ENCODE measurements around the gene ZNF593OS.

Gene ZNF593OS

GRCh38 chr1:26171084-26172072, at the start of gene ZNF593OS:
ZNF593OS (minus strand) TSS chr1:26171832; CDS start chr1:26171661, 171 bp downstream.
- DNase-seq (ENCODE audit: low read depth) = no peak

GRCh38 chr1:26221094-26221493, 49.5 kb upstream of the ZNF593OS start:
- DNase-seq (ENCODE audit: low read depth) = no peak

- DNase-seq (ENCODE audit: low read depth) = no peak
Measured at GRCh38 chr1:26220199-26220912, 48.7 kb upstream of the ZNF593OS start.

- no peak for DNase-seq (ENCODE audit: low read depth)
Measured at GRCh38 chr1:26218906-26219494, 47.4 kb upstream of the ZNF593OS start.

GRCh38 chr1:26215246-26215645, 43.6 kb upstream of the ZNF593OS start:
- no peak for DNase-seq (ENCODE audit: low read depth)

- DNase-seq (ENCODE audit: low read depth) = no peak
Measured at GRCh38 chr1:26213335-26213905, 41.8 kb upstream of the ZNF593OS start.

- DNase-seq (ENCODE audit: low read depth) = no peak
Measured at GRCh38 chr1:26212726-26213125, 41.1 kb upstream of the ZNF593OS start.

- no peak for DNase-seq (ENCODE audit: low read depth)
Measured at GRCh38 chr1:26210147-26210870, 38.7 kb upstream of the ZNF593OS start.

GRCh38 chr1:26203642-26204318, 32.1 kb upstream of the ZNF593OS start:
- DNase-seq (ENCODE audit: low read depth) = no peak

GRCh38 chr1:26200413-26200812, 28.8 kb upstream of the ZNF593OS start:
- DNase-seq (ENCODE audit: low read depth) = no peak

GRCh38 chr1:26197813-26198212, 26.2 kb upstream of the ZNF593OS start:
- DNase-seq (ENCODE audit: low read depth) = no peak

- no peak for DNase-seq (ENCODE audit: low read depth)
Measured at GRCh38 chr1:26197301-26197700, 25.7 kb upstream of the ZNF593OS start.

- DNase-seq (ENCODE audit: low read depth) = no peak
Measured at GRCh38 chr1:26195805-26196204, 24.2 kb upstream of the ZNF593OS start.

GRCh38 chr1:26191739-26192138, 20.1 kb upstream of the ZNF593OS start:
- peak; percentile 15 for DNase-seq (ENCODE audit: low read depth)

GRCh38 chr1:26190373-26190987, 18.8 kb upstream of the ZNF593OS start, which contains the start of gene CATSPER4:
CATSPER4 (plus strand) TSS chr1:26190602; CDS start chr1:26190628, 26 bp downstream.
- no peak for DNase-seq (ENCODE audit: low read depth)

- no peak for DNase-seq (ENCODE audit: low read depth)
Measured at GRCh38 chr1:26189751-26190275, 18.2 kb upstream of the ZNF593OS start.

- no peak for DNase-seq (ENCODE audit: low read depth)
Measured at GRCh38 chr1:26189331-26189730, 17.7 kb upstream of the ZNF593OS start.

GRCh38 chr1:26188477-26188876, 16.8 kb upstream of the ZNF593OS start:
- no peak for DNase-seq (ENCODE audit: low read depth)

GRCh38 chr1:26187882-26188281, 16.2 kb upstream of the ZNF593OS start:
- DNase-seq (ENCODE audit: low read depth) = no peak

GRCh38 chr1:26184883-26185282, 13.3 kb upstream of the ZNF593OS start:
- no peak for DNase-seq (ENCODE audit: low read depth)
